ENCODE measurements around the gene MORC3.
"Not testable (repeated sequence)": the region's sequence is repeated elsewhere in the genome, so short reads cannot be mapped to it uniquely, and the experiment has no call there.

- TF ChIP-seq YY1 (IDR thresholded peaks at IDR 0.05; ENCODE audit: insufficient read depth, insufficient read length); ZNF274 (IDR thresholded peaks at IDR 0.05; ENCODE audit: low read depth, low read length): not testable (repeated sequence)
These were observed 611 bp upstream of the MORC3 start for GRCh38 chr21:36319406-36319766.
